GM12873 (cell line): ENCODE data around the gene ACOX2.

Source experiments
- CTCF ChIP-seq: IDR thresholded peaks from 2 replicates; pipeline ENCODE4 v1.5.1; 2012; ENCODE audit warnings: low read depth, mild to moderate bottlenecking, moderate library complexity, low read length, control low read depth; ENCODE audit not compliant: insufficient read depth; ENCODE audit errors: missing control alignments

Gene ACOX2

DNA sequence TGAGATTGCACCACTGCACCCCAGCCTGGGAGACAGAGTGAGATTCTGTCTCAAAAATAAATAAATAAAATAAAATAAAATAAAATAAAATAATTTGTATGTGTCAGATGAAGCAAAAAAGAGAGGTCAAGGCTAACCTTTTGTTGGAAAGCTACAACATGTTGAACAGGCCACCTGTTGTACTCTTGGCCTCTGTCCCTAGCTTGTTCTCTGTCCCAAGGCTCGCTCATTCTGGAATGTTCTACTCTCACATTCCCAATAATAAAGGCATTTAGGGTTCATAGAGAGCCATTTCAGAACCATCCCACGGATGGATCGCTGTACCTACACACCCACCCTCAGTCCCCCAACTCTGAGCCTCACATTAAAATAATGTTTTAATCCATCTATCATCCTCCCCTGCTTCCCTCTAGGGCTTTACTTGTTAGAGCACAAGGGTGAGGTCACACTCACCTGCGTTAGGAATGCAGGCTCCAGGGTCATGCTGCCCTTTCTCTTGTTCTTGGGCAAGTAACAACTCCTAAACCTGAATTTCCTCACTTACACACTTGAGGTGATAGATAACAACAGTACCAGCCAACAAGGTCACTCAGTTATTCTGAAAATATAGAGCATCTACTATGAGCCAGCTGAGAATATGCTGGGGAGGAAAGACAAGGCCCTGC is 70.0 kb downstream of the ACOX2 start:
- no peak for TF ChIP-seq CTCF

DNA sequence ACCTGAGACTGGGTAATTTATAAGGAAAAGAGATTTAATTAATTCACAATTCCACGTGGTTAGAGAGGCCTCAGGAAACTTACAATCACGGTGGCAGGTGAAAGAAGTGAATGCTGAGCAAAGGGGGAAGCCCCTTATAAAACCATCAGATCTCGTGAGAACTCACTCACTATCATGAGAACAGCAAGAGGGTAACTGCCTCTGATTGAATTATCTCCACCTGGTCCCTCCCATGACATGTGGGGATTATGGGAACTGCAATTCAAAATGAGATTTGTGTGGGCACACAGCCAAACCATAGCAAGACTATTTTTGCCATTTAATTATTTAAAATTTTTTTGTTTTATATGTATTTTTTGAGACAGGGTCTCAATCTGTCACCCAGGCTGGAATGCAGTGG is 72.1 kb downstream of the ACOX2 start:
- no peak for TF ChIP-seq CTCF

DNA sequence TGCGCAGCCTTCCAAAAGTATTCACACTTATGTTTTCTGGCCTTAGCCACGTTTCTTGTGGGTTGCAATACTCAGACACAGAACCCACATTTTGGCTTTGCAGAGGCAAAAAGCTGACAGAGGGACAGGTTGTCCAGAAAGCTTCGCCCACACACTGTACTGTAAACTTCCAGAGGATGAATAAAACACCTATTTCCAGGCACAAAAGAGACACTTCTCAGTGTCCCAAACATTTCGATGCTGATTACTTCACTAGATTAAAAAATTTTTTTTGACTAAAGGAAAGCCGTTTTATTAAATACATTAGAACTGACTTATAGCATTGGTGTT is 73.1 kb downstream of the ACOX2 start:
- no peak for TF ChIP-seq CTCF

- TF ChIP-seq CTCF = peak; percentile 95
Observed at GRCh38 chr3:58463181-58463941, 73.6 kb downstream of the ACOX2 start.

DNA sequence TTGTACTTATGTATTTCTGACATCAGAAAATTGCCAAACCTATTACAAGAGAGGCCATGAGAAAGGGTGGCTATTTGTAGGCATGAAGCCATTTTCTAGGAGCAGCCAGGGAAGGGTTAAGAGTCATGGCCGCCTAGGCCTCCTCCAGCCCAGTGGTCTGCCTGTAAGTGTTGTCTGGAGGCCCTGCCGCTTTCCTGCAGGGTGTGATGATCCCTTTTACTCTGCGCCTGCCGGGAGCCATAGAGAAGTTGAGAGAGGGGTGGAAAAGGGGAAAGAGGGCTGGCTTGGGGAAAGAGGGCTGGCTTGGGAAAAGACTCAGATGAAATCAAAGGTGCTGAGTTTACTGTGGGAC is 74.2 kb downstream of the ACOX2 start:
- no peak for TF ChIP-seq CTCF

DNA sequence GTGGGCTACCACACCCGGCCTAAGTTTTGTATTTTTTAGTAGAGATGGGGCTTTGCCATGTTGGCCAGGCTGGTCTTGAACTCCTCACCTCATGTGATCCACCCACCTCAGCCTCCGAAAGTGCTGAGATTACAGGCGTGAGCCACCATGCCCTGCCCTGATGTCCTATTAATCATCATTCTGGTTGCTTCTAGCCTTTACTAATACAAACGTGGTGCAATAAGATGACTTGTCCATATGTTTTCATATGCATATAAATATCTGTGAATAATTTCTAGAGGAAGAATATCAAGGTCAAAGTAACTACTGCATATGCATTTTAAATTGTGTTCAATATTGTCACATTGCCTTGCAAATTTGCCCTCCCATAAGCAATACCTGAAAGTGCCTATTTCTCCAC is 77.8 kb downstream of the ACOX2 start:
- TF ChIP-seq CTCF = no peak
